ENCODE measurements around the gene ECM2. TPM values are rescaled to one million over a fixed set of nuclear protein-coding genes. Genes with fewer than 3 reads are reported as not detected.
"Not testable (repeated sequence)": the region's sequence is repeated elsewhere in the genome, so short reads cannot be mapped to it uniquely, and the experiment has no call there.

The ECM2 gene
- 10 to 100 TPM in 1 of 2 donors, 1 to 10 TPM in 1; 2.6 to 14.1 TPM for total RNA-seq

GRCh38 chr9:92535940-92536850 lies at the start of gene ECM2:
Gene ECM2 (minus strand): TSS chr9:92535990. CDS start chr9:92522866, 13,124 bp downstream.
- Histone ChIP-seq H3K9me3 (no peaks in the 10 kb centered on the region), H3K4me3 (peak within 1 kb of the TSS in 1 of 2 donors; percentile 11), H3K27ac (peak within 1 kb of the TSS; percentile 18 to 42), H3K27me3 (replicated peaks; ENCODE audit: insufficient read depth) (no peaks in the 10 kb centered on the region), H3K36me3 (no peaks in the 10 kb centered on the region), H3K4me1 (replicated peaks) (no peaks in the 10 kb centered on the region)
- TF ChIP-seq, protein P1, sequence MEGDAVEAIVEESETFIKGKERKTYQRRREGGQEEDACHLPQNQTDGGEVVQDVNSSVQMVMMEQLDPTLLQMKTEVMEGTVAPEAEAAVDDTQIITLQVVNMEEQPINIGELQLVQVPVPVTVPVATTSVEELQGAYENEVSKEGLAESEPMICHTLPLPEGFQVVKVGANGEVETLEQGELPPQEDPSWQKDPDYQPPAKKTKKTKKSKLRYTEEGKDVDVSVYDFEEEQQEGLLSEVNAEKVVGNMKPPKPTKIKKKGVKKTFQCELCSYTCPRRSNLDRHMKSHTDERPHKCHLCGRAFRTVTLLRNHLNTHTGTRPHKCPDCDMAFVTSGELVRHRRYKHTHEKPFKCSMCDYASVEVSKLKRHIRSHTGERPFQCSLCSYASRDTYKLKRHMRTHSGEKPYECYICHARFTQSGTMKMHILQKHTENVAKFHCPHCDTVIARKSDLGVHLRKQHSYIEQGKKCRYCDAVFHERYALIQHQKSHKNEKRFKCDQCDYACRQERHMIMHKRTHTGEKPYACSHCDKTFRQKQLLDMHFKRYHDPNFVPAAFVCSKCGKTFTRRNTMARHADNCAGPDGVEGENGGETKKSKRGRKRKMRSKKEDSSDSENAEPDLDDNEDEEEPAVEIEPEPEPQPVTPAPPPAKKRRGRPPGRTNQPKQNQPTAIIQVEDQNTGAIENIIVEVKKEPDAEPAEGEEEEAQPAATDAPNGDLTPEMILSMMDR (IDR thresholded peaks at IDR 0.05) = no peak
- no peak for TF ChIP-seq POLR2AphosphoS5 (IDR thresholded peaks at IDR 0.05)
- no peak for TF ChIP-seq POLR2A (IDR thresholded peaks at IDR 0.05)
- intact Hi-C loops (cut with DNase I) = no loop called here
- 53% methylated on average over 7 of the region's 7 CpGs for WGBS
- no peak for DNase-seq (ENCODE audit: low spot score)

DNA sequence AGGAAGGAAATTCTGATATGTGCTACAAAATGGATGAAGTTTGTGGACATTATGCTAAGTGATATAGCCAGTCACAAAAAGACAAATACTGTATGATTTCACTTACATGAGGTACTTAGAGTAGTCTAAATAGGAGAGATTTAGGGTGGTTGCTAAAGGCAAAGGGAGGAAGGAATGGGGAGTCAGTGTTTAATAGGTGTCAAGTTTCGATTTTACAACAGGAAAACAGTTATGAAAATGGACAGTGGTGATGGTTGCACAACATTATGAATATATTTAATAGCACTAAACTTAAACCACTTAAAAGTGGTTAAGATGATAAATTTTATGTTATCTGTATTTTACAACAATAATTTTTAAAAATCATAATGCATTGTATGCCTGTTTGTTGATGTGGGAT lies 40.4 kb upstream of the ECM2 start:
- TF ChIP-seq, protein P1 (IDR thresholded peaks at IDR 0.05) = no peak
- TF ChIP-seq POLR2A (IDR thresholded peaks at IDR 0.05) (no peak), POLR2AphosphoS5 (IDR thresholded peaks at IDR 0.05) (no peak)
- no peak for DNase-seq (ENCODE audit: low spot score)
- Histone ChIP-seq H3K36me3 (no peaks in the 10 kb centered on the region), H3K4me3 (no peak overlapping the region), H3K4me1 (replicated peaks) (no peaks in the 10 kb centered on the region), H3K27me3 (replicated peaks; ENCODE audit: insufficient read depth) (no peaks in the 10 kb centered on the region), H3K9me3 (no peaks in the 10 kb centered on the region), H3K27ac (no peak overlapping the region)
- intact Hi-C loops (cut with DNase I) = no loop called here
- WGBS = 49% methylated on average over 1 of the region's 1 CpG

DNA sequence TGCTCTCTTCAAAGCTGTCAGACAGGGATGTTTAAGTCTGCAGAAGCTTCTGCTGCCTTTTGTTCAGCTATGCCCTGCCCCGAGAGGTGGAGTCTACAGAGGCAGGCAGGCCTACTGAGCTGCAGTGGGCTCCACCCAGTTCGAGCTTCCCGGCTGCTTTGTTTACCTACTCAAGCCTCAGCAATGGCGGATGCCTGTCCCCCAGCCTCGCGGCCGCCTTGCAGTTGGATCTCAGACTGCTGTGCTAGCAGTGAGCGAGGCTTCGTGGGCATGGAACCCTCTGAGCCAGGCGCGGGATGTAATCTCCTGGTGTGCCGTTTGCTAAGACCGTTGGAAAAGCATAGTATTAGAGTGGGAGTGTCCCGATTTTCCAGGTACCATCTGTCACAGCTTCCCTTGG lies 37.8 kb upstream of the ECM2 start:
- H3K27me3 ChIP-seq (replicated peaks; ENCODE audit: insufficient read depth); H3K4me3 ChIP-seq; H3K36me3 ChIP-seq; DNase-seq (ENCODE audit: low spot score); H3K9me3 ChIP-seq; H3K4me1 ChIP-seq (replicated peaks); H3K27ac ChIP-seq; intact Hi-C loops (cut with DNase I): not testable (repeated sequence)
- WGBS = 95% methylated on average over 14 of the region's 14 CpGs

DNA sequence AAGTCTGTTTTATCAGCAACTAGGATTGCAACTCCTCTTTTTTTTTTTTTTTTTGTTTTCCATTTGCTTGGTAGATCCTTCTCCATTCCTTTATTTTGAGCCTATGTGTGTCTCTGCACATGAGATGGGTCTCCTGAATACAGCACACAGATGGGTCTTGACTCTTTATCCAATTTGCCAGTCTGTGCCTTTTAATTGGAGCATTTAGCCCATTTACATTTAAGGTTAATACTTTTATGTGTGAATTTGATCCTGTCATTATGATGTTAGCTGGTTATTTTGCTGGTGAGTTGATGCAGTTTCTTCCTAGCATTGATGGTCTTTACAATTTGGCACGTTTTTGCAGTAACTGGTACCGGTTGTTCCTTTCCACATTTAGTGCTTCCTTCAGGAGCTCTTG lies 36.1 kb upstream of the ECM2 start:
- H3K4me1 ChIP-seq (replicated peaks); H3K4me3 ChIP-seq; DNase-seq (ENCODE audit: low spot score); H3K36me3 ChIP-seq; intact Hi-C loops (cut with DNase I); H3K9me3 ChIP-seq; H3K27ac ChIP-seq; H3K27me3 ChIP-seq (replicated peaks; ENCODE audit: insufficient read depth): not testable (repeated sequence)
- WGBS = 89% methylated on average over 2 of the region's 2 CpGs

DNA sequence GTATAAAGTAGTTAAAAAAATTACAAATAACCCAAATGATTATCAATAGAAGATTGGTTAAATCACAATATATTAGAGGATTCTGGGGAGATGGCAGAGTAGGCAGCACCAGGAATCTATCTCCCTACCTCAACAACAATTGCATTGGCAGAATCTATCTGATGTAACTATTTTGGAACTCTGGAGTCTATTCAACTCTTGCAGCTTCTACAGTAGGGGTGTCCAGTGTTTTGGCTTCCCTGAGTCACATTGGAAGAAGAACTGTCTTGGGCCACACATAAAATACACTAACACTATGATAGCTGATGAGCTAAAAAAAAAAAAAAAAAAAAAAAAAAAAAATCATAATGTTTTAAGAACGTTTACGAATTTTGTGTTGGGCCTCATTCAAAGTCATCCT lies 29.2 kb upstream of the ECM2 start:
- no peaks in the 10 kb centered on the region for H3K36me3 ChIP-seq
- H3K9me3 ChIP-seq = no peaks in the 10 kb centered on the region
- no peak overlapping the region for H3K27ac ChIP-seq
- no peak for DNase-seq (ENCODE audit: low spot score)
- no peaks in the 10 kb centered on the region for H3K27me3 ChIP-seq (replicated peaks; ENCODE audit: insufficient read depth)
- 58% methylated on average over 2 of the region's 2 CpGs for WGBS
- TF ChIP-seq, protein P1 (IDR thresholded peaks at IDR 0.05) = no peak
- TF ChIP-seq POLR2AphosphoS5 (IDR thresholded peaks at IDR 0.05) (no peak), POLR2A (IDR thresholded peaks at IDR 0.05) (no peak)
- intact Hi-C loops (cut with DNase I) = no loop called here
- no peaks in the 10 kb centered on the region for H3K4me1 ChIP-seq (replicated peaks)
- no peak overlapping the region for H3K4me3 ChIP-seq

DNA sequence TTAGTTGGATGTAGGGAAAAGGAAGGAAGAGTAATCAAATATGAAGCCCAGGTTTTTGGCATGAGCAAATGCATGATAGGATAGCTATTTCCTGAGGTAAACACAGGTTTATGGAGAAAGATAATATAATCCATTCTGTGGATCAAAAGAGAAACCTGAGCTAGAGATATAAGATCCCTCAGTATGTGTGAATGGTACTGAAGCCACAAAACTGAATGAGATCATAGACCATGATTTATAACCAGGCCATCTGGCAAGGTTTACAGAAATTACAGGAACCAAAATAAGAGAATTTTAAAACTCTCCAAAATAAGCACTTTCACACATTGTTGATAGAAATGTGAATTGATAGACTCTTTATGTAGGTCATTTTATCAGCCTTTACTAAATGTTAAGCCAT lies 28.7 kb upstream of the ECM2 start:
- no peaks in the 10 kb centered on the region for H3K36me3 ChIP-seq
- no peak overlapping the region for H3K4me3 ChIP-seq
- H3K27ac ChIP-seq = no peak overlapping the region
- no peaks in the 10 kb centered on the region for H3K4me1 ChIP-seq (replicated peaks)
- H3K27me3 ChIP-seq (replicated peaks; ENCODE audit: insufficient read depth) = no peaks in the 10 kb centered on the region
- DNase-seq (ENCODE audit: low spot score) = no peak
- TF ChIP-seq POLR2AphosphoS5 (IDR thresholded peaks at IDR 0.05) (no peak), POLR2A (IDR thresholded peaks at IDR 0.05) (no peak)
- TF ChIP-seq, protein P1 (IDR thresholded peaks at IDR 0.05) = no peak
- intact Hi-C loops (cut with DNase I) = no loop called here
- no peaks in the 10 kb centered on the region for H3K9me3 ChIP-seq
